Measurements from ENCODE around the gene BUD31.
"Not testable (repeated sequence)": the region's sequence is repeated elsewhere in the genome, so short reads cannot be mapped to it uniquely, and the experiment has no call there.

BUD31 gene

DNA sequence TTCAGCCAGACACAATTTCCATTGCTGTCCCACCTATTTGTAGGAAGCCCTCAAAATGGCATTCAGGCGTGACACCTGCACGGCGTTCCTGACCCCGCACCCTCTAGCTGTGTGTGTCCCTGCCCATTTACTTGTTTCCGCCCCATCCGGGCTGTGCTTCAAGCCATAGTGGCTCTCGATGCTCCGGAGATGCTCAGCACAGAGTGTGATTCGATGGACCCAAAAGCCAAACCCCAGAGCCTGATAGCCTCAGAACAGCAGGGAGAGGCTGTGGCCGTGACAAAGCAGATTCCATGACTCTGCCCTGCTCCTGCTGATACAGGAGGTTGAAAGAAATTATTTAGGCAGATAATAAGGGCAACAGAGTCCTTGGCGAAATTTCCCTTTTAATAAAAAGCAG is 13.4 kb downstream of the BUD31 start:
- Histone ChIP-seq H3K4me3 (ENCODE audit: low read depth in 1 of 2, low read length in 1 of 2) (no peak overlapping the region), H3K9me3 (no peaks in the 10 kb centered on the region), H3K27me3 (no peaks in the 10 kb centered on the region), H3K27ac (no peak overlapping the region), H3K4me1 (ENCODE audit: control insufficient read depth in 1 of 2, insufficient read depth in 1 of 2, low read depth in 1 of 2, low read length in 1 of 2) (no peaks in the 10 kb centered on the region), H3K36me3 (peaks cover 54% of the 10 kb centered on the region)
- TF ChIP-seq, protein P1, sequence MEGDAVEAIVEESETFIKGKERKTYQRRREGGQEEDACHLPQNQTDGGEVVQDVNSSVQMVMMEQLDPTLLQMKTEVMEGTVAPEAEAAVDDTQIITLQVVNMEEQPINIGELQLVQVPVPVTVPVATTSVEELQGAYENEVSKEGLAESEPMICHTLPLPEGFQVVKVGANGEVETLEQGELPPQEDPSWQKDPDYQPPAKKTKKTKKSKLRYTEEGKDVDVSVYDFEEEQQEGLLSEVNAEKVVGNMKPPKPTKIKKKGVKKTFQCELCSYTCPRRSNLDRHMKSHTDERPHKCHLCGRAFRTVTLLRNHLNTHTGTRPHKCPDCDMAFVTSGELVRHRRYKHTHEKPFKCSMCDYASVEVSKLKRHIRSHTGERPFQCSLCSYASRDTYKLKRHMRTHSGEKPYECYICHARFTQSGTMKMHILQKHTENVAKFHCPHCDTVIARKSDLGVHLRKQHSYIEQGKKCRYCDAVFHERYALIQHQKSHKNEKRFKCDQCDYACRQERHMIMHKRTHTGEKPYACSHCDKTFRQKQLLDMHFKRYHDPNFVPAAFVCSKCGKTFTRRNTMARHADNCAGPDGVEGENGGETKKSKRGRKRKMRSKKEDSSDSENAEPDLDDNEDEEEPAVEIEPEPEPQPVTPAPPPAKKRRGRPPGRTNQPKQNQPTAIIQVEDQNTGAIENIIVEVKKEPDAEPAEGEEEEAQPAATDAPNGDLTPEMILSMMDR (IDR thresholded peaks at IDR 0.05) = no peak

DNA sequence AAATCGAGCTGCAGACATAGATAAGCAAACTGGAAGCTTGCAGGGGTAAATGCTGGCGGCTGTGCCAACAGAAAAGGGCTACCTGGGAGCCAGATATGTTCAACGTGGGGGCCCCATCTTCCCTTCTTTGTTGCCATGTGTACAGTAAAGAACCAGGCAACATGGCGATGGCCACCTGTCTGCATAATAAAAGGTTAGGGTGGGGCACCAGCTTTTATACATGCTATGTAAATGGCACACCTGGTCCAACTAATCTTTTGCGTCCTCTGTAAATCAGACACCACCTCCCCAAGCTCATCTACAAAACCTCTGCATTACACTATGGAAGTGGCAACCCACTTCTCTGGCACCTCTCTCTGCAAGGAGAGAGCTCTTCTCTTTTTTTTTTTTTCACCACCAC is 13.9 kb downstream of the BUD31 start:
- Histone ChIP-seq H3K9me3 (no peaks in the 10 kb centered on the region), H3K36me3 (peaks cover 49% of the 10 kb centered on the region), H3K27ac (no peak overlapping the region), H3K4me3 (ENCODE audit: low read depth in 1 of 2, low read length in 1 of 2) (no peak overlapping the region), H3K4me1 (ENCODE audit: control insufficient read depth in 1 of 2, insufficient read depth in 1 of 2, low read depth in 1 of 2, low read length in 1 of 2) (no peaks in the 10 kb centered on the region), H3K27me3 (no peaks in the 10 kb centered on the region)
- TF ChIP-seq, protein P1 (IDR thresholded peaks at IDR 0.05) = no peak

DNA sequence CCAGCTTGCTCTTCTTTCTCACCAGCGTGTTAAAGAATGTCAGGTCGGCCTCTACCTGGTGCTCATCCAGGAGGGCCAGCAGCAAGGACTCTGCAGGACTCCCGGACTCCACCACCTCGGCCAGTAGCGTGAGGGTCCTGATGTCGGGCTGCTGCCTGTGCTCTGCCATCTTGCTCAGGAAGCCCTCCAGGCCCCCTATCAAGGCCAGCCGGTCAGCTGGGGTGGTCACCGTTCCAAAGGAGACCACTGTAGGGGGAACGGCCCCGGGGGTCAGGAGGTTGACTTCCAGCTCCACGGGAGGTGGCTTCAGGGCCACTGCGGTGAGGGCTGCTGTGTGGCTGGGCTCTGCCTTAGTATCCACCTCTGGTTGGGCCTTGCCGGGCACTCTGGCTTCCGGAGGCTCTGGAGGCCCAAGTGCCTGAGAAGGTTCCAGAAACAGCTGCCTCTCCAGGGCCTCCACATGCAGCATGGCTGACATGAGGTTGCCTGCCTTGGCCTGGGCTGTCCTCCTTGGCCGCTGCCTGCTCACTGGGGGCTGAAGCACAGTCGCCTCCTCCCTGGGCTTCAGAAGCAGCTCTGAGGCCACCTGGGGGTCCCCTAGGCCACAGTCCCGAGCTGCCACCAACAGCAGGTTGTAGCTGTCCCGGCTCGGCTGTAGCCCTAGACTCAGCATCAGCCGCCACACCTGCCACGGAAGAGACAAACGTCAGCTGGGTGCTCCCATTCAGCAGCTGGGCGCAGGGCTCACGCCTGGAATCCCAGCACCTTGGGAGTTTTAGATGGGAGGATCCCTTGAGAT is 16.4 kb downstream of the BUD31 start:
- Histone ChIP-seq H3K9me3 (no peaks in the 10 kb centered on the region), H3K27ac (no peak overlapping the region), H3K4me1 (ENCODE audit: control insufficient read depth in 1 of 2, insufficient read depth in 1 of 2, low read depth in 1 of 2, low read length in 1 of 2) (no peaks in the 10 kb centered on the region), H3K4me3 (ENCODE audit: low read depth in 1 of 2, low read length in 1 of 2) (no peak overlapping the region), H3K36me3 (peaks cover 40% of the 10 kb centered on the region), H3K27me3 (no peaks in the 10 kb centered on the region)
- TF ChIP-seq, protein P1 (IDR thresholded peaks at IDR 0.05) = no peak

DNA sequence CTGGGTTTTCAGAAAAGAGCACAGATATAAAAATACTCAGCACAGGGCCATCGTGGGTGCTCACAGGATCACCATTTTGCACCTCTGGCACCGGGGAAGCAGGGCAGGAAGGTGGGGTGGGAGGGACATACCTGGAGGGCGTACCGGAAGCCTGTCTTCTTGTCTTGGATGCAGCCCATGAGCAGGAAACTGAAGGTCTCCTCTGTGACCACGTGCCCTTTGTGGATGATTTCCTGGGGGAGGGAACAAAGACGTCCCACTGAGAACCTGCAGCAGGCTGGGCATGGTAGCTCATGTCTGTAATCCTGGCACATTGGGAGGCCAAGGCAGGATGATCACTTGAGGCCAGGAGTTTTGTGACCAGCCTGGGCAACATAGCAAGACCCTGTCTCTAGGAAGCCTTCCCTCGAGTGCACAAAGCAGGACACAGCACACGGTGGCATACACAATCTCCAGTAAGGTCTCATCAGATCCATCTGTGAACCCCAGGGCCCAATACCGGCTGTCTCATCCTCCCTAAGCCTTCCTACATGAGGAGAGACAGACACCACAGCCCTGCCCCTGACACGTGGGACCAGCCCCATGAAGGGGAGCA is 20.3 kb downstream of the BUD31 start:
- Histone ChIP-seq H3K27ac (no peak overlapping the region), H3K27me3 (no peaks in the 10 kb centered on the region), H3K36me3 (peaks cover 32% of the 10 kb centered on the region)

DNA sequence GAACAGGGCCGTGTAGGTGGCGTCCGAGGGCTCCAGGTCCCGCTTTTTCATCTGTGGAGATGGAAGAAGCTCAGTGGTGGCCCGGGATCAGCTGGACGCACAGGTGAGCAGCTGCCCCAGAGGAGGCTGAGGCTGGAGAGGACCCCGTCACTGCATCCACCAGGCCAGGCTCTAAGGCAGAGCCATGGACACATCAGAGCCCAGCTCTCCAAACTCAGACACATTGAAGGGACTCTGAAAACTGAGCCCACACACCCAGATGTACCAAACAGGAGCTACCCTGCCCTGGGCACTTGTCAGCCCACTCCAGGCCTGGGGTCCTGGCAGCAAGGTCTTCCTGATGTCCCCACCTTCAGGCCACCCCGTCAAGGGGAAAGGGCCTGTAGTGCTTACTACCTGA is 21.0 kb downstream of the BUD31 start:
- Histone ChIP-seq H3K4me3 (ENCODE audit: low read depth in 1 of 2, low read length in 1 of 2) (no peak overlapping the region), H3K9me3 (no peaks in the 10 kb centered on the region), H3K36me3 (peaks cover 27% of the 10 kb centered on the region), H3K27ac (no peak overlapping the region), H3K4me1 (ENCODE audit: control insufficient read depth in 1 of 2, insufficient read depth in 1 of 2, low read depth in 1 of 2, low read length in 1 of 2) (no peaks in the 10 kb centered on the region), H3K27me3 (no peaks in the 10 kb centered on the region)
- TF ChIP-seq, protein P1 (IDR thresholded peaks at IDR 0.05) = no peak

More for the DNA sequence above, 20.3 kb downstream of the BUD31 start:
- H3K9me3 ChIP-seq = no peaks in the 10 kb centered on the region
- TF ChIP-seq, protein P1 (IDR thresholded peaks at IDR 0.05) = no peak
- no peak overlapping the region for H3K4me3 ChIP-seq (ENCODE audit: low read depth in 1 of 2, low read length in 1 of 2)
- H3K4me1 ChIP-seq (ENCODE audit: control insufficient read depth in 1 of 2, insufficient read depth in 1 of 2, low read depth in 1 of 2, low read length in 1 of 2) = no peaks in the 10 kb centered on the region

DNA sequence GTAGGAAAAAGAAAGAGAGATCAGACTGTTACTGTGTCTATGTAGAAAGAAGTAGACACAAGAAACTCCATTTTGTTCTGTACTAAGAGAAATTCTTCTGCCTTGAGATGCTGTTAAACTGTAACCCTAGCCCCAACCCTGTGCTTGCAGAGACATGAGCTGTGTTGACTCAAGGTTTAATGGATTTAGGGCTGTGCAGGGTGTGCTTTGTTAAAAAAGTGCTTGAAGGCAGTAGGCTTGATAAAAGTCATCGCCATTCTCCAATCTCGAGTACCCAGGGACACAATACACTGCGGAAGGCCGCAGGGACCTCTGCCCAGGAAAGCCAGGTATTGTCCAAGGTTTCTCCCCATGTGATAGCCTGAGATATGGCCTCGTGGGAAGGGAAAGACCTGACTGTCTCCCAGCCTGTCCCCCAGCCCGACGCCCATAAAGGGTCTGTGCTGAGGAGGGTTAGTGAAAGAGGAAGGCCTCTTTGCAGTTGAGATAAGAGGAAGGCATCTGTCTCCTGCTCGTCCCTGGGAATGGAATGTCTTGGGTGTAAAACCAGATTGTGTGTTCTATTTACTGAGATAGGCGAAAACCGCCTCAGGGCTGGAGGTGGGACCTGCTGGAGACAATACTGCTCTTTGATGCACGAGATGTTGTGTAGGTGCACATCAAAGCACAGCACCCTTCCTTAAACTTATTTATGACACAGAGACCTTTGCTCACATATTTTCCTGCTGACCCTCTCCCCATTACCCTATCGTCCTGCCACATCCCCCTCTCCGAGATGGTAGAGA is 23.2 kb downstream of the BUD31 start:
- H3K4me1 ChIP-seq (ENCODE audit: control insufficient read depth in 1 of 2, insufficient read depth in 1 of 2, low read depth in 1 of 2, low read length in 1 of 2); H3K9me3 ChIP-seq; H3K27ac ChIP-seq; H3K27me3 ChIP-seq; H3K4me3 ChIP-seq (ENCODE audit: low read depth in 1 of 2, low read length in 1 of 2): not testable (repeated sequence)
- H3K36me3 ChIP-seq = peaks cover 28% of the 10 kb centered on the region
